HG02588 (cell line): ENCODE results near the gene PTPRN2.
"Not testable (repeated sequence)": the region's sequence is repeated elsewhere in the genome, so short reads cannot be mapped to it uniquely, and the experiment has no call there.

Experiments
- ATAC-seq: cut with Tn5 transposase; IDR thresholded peaks from one replicate; pipeline ENCODE4 v1.9.1; 2021; ENCODE audit warnings: mild to moderate bottlenecking, moderate library complexity; ENCODE audit not compliant: unreplicated experiment

The PTPRN2 gene

GRCh38 chr7:157499835-157500153 lies 1087.8 kb downstream of the PTPRN2 start:
- ATAC-seq, result no peak

DNA sequence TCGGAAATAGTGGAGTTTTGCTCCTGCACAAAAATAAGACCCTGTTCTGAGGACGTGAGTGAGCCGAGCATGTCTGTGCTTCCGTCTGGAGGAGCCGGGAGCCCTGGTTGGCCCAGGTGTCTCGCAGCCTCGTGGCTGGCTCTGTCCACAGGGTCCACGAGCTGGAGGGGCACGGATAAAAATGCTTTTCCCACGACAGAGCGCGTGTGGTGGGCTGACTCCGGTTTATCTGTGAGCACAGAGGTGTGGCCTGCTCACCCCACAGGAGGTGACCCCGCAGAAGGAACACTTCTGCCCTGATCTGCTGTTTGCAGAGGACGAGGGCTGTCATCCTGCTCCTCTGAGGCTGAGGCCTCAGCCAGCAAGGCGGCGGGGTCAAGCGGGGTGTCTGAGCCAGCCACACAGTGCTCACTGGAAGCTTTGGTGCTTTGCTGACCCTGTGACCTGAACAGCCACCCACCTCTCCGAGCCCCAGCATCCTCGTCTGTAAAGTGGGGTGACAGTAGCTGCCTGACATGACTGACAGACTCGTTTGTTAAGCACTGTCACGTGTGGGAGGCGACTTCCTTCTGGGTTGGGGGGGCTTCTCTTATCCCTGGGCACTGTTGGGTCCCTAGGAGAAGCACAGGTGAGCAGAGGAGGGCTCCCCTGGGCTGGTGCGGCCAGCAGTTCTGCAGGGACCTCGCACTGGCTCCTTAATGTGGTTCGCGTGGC lies 1088.3 kb downstream of the PTPRN2 start:
- no peak for ATAC-seq

DNA sequence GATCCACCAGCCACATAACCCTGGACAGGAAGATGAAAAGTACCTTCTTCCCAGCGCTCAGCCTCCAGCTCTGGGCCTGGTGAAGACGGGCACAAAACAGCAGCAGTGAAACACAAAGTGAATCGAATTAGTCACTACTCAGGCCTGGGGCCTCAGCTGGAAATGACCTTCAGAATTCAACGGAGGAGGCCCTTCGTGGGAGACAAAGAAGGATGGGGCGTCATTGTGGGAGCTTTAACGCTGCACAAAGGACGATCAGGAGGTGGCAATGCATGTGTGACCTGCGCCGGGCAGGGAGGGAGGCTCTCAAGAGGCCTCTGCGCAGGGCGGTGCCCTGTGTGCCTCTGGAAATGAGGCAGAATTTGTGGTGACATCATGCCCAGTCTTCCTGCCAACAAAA lies 1089.0 kb downstream of the PTPRN2 start:
- ATAC-seq, result no peak

- ATAC-seq, result no peak
Measured at GRCh38 chr7:157497744-157498651, 1089.6 kb downstream of the PTPRN2 start.

DNA sequence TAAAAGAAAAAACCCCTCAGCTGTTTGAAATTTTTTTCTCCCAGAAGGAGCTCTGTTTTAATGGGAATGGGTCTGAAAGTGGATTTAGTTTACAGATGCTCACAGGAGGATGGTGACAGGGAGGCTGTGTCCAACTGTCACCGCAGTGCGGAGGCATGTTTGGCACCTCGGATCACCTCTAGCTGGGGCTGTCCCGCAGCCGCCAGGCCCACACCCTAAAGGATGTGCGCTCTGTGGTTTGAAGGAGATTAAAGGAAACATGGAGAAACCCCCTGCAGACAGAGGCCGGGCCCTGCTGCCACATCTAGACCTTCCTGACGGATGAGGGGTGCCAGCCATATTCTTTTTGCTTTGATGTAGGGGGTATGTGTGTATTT lies 1090.3 kb downstream of the PTPRN2 start:
- no peak for ATAC-seq

DNA sequence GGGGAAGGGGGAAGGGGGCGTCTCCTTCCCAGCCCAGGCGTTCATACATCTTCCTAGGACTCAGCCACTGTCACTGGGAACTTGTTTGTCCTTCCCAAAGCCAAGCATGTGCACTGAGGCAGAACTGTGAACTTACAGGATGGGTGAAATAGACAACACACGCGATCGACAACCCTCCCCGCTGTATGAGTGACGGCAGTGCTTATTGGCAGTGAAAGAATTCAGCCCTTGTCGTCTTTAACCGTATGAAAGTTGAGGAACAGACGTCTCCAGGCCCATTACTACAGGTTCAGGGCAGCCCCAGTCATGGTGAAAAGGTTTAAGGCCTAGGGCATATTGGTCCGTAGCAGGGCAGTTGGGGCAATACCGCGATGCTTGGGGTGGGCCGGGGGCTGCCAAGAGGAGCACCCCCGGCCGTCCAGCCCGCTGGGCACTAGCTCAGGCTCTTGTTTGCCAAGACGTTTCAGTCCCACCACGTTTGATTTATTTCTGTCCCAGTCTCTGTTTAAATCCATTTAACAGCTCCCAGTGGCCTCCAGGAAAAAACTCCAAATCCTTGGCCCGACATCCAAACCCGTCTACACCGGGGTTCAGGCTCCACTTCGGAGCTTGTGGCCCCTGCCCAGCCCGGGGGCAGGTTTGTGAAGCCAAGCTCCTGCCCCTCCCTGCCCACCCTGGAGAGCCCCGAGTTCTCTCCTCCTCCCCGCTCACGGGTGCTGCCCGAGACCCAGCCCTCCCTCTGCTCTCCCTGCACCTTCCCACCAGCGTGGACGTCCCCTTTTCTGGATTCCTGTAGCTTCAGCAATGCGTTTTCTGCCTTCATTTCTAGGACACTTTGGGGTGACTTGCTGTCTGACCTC lies 1091.0 kb downstream of the PTPRN2 start:
- ATAC-seq, result no peak

DNA sequence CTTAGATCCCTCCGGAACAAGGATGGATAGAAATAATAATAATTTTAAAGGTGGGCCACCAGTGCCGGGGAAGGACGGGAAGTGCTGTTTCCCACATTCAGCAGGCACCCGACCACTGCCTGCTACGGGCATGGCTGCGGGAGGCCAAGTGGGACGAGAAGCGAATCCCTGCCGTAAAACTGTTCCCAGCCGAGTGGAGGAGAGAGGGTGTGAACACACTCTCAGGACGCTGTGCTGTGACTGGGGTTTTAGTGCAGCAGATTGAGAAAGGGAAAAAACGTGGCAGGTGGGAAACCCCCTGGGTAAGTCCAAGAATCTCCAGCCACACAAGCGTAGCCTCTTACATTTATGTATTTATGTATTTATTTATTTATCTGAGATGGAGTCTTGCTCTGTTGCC lies 1092.0 kb downstream of the PTPRN2 start:
- peak; percentile 72 for ATAC-seq

DNA sequence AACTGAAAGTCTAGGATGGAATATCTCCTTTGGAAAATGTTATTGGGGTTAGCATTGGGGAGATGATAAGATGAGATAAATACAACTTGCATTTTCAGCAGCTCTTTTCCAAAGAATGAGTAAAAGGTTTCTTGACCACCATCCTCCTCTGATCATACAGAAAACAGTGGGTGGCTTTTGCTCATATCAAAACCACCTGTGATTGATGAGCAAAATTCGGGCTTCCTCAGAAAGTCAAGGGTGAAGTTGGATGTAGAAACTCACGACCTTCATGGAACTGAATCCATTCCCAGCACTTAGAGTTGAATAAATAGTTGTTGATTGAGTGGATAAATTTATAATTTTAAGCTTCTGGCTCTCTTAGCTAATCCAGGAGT lies 1092.5 kb downstream of the PTPRN2 start:
- no peak for ATAC-seq

DNA sequence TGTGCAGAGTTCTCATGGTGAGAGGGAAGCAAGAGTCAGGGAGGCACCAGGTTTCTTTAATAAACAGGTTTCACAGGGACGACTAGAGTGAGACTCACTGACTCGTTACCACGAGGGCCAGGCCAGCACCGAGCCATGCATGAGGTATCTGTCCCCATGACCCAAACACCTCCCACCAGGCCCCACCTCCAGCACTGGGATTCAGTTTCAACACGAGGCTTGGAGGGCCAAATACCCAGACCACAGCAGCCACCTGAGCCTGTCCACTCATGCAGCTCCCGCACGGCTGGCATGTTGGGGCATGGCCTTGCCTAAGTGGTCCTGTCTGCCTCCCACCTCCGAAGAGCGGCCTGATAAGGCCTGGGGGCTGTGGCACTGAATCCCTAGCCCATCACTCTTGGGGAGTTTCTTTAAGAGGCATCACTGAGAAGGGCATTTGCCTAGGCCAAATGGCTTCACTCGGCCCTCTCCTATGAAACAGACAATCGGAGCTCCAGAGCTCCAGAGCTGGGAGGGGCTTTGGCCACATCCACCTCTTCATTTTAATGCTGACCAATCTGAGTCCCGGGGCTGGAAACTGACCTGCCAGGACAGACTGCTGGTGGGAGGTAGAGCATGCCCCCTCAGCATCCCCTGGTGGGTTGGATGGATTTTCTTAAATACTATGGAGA lies 1093.0 kb downstream of the PTPRN2 start:
- no peak for ATAC-seq

DNA sequence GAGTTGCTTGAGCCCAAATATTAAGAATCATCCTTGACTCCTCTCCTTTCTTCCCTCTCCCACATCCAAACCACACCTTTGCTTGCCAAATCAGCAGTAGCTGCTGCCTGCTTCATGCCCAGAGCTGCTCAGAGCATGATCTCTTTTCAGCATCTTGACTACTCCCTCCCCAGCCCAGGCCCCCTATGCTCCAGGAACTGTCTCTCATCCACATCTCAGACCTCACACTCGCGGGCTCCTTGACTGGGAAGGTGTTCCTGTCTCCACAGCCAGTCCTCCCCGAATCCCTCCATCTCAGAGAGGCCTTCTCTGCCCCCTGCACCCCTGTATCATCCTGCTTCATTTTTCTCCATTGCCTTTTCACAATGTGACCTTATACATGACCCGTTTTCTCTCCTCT lies 1093.8 kb downstream of the PTPRN2 start:
- no peak for ATAC-seq

- ATAC-seq, result no peak
Measured at GRCh38 chr7:157493017-157493416, 1094.6 kb downstream of the PTPRN2 start.

DNA sequence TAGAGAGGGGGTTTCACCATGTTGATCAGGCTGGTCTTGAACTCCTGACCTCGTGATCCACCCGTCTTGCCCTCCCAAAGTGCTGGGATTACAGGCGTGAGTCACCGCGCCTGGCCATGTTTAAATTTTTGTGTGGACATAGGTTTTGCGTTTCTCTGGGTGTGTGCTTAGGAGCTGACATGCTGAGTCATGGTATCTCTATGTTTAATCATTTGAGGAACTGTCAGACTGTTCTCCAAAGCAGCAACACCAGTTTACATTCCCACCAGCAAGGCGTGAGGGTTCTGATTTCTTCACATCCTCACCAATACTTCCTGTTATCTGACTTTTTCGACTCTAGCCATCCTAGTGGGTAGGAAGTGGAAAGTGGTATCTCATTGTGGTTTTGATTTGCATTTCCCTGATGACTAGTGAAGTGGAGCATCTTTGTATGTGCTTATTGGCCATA lies 1097.1 kb downstream of the PTPRN2 start:
- ATAC-seq, result no peak

DNA sequence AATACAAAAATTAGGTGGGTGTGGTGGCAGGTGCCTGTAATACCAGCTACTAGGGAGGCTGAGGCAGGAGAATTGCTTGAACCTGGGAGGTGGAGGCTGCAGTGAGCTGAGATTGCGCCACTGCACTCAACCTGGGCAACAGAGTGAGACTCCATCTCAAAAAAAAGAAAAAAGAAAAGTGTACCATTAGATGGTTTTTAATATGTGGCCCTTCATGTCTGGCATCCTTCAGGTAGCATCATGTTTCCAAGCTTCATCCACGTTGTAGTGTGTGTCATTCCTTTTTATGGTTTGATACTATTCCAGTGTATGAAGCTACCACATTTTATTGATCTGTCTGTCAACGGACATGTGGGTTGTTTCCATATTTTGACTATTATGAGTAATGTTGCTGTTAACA lies 1097.8 kb downstream of the PTPRN2 start:
- not testable (repeated sequence) for ATAC-seq
